Astrocyte of the spinal cord (primary cell): ENCODE data around the gene NTN1.

ENCODE experiments used
- DNase-seq: peaks from one replicate; pipeline ENCODE4 v3.0.0; 2011; ENCODE audit warnings: low read depth, low spot score
- H3K4me3 ChIP-seq: 2 replicates; pipeline ENCODE4 v1.5.1; 2011; ENCODE audit warnings: low read depth, mild to moderate bottlenecking, low read length, moderate library complexity
- CTCF ChIP-seq: IDR thresholded peaks from 2 replicates; pipeline ENCODE4 v1.5.1; 2012; ENCODE audit warnings: low read depth, mild to moderate bottlenecking, low read length, inconsistent platforms
- in situ Hi-C: cut with HindIII; loops from 2 replicates; pipeline ENCODE4 v1.10.0; 2017; ENCODE audit warnings: low sequenced_read_pairs

NTN1 gene

DNA sequence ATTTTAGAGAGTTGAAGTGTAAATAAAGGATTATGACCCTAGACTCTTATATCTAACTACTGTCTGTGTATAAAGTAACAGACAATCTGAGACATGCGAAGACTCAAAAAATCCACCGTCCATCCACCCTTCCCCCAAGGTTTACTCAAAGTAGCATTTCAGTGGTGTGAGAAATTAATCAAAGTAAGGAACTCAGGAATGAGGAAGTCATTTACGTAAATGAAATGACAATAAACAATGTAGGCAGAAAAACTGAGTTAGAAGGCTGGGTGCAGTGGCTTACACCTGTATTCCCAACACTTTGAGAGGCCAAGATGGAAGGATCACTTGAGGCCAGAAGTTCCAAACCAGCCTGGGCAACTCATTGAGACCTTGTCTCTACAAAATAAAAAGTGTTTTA lies 19.8 kb upstream of the NTN1 start:
- no peak overlapping the region for H3K4me3 ChIP-seq
- TF ChIP-seq CTCF, result no peak
- DNase-seq, result no peak
- in situ Hi-C loops, result no loop called here

DNA sequence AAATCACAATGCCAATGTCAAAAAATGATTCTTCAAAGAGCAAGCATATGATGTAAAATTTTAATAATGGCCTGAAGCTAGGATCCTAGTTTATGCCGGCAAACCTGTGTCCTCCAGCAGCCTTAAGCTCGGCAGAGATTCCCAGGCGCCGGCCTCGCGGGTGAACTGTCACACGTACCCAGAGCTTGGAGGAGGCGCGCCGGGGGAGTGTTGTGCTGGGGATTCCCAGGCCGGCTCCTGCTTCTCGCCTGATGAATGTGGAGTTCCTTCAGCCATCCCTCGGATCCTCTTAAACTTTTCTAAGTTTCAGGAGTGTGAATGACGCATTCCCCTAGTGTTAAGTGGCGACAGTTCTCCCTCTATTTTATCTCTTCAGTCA lies 19.1 kb upstream of the NTN1 start:
- TF ChIP-seq CTCF, result no peak
- DNase-seq, result no peak
- in situ Hi-C loops, result no loop called here
- no peak overlapping the region for H3K4me3 ChIP-seq

DNA sequence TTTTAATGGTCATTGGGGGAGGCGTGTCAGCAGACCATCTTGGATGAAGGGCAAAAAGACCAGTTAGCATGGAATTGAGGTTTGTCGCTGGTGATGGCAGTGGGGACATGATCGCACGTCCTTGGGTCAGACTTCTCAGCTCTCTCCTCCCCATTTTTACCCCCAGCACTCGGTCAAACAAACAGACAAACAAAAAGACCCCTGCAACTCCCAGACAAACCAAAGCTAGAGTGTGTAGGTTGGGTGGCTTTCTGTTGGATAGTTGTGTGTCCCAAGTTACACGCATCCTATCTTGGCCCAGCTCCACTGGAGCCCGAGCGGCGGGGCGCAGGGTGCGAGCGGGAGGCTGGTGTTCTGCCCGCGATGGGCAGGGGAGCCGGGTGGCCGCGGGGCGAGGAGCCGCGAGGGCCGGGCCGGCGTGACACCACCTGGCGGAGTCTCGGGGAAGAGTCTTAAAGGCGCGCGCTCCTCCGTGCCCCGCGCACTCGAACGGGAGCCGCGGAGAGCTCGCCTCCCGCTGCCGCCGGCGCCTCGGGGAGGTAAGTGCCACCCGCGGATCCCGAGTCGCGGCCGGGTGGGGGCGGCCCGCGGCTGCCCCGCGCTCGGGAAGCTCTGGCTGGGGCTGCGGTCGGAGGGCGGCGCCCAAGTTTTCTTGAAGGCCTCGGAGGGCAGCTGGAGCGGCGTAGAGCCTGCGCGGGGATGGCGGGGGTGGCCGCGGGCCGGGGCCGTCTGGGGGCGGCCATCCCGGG lies 18.5 kb upstream of the NTN1 start:
- TF ChIP-seq CTCF, result no peak
- no peak for DNase-seq
- in situ Hi-C loops, result no loop called here
- no peak overlapping the region for H3K4me3 ChIP-seq

- in situ Hi-C loops, result no loop called here
- TF ChIP-seq CTCF, result no peak
- no peak for DNase-seq
- H3K4me3 ChIP-seq, result no peak overlapping the region
Measured at GRCh38 chr17:9003355-9004131, 17.8 kb upstream of the NTN1 start.

GRCh38 chr17:9004132-9004960 lies 17.0 kb upstream of the NTN1 start:
- TF ChIP-seq CTCF, result no peak
- H3K4me3 ChIP-seq, result no peak overlapping the region
- no peak for DNase-seq
- in situ Hi-C loops, result no loop called here

DNA sequence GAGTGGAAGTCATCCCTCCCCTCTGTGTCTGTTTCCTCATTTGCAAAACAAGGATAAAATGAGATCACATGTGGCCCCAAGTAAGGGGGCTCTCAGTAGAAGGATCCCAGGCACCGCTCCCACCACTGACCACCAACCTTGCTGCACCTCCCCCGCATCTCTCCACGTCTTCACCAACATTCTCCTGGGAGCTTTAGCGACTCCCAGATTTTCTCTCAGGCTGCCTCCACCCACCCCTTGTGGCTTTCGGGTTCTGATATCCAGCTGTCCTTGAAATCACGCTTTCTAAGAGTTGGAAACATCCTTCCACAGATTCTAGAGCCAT lies 16.4 kb upstream of the NTN1 start:
- in situ Hi-C loops, result no loop called here
- no peak for TF ChIP-seq CTCF
- no peak overlapping the region for H3K4me3 ChIP-seq
- no peak for DNase-seq
